K562 (cell line): Measurements from ENCODE around the gene HTT-AS. TPM values are rescaled to one million over a fixed set of nuclear protein-coding genes. Genes with fewer than 3 reads are reported as not detected.

Source experiments
- ATAC-seq: fragments of 200-7000 bp; cut with Tn5 transposase; 3 replicates; pipeline ENCODE4 v1.9.1; 2020; ENCODE audit warnings: moderate library complexity
- BruUV-seq: library from RNA; stranded (reverse); fragments of 400-500 nt; replicated peaks from 2 replicates; lab custom pipeline; 2021; lab: Mats Ljungman, UMichigan
- CTCF ChIA-PET: fragments of 300-600 bp; formaldehyde crosslinking; extraction: SDS; loops from one replicate; lab custom pipeline; 2021; ENCODE audit warnings: low intra/inter-chr PET ratio; lab: Yijun Ruan, JAX
- POLR2A ChIA-PET: fragments of 300-600, 350-650 bp; sonication (Branson Sonifier 250); formaldehyde crosslinking; extraction: SDS; loops from one replicate; lab custom pipeline; 2021; ENCODE audit warnings: antibody characterized with exemption, inconsistent platforms; lab: Yijun Ruan, JAX
- DNase-seq, 4 experiments: peaks; one replicate each; pipeline versions ENCODE4 v3.0.0 to v3.0.0-alpha.2; 2011 to 2018; ENCODE audit warnings: low spot score in 3 of 4, mixed read lengths in 3 of 4; ENCODE audit errors: extremely low read depth in 1 of 4
- FAIRE-seq: peaks from 2 replicates; lab custom pipeline; 2011; peaks lifted over from hg19 to GRCh38; lab: Jason Lieb, UNC
- H2AFZ ChIP-seq: 2 replicates; pipeline ENCODE4 v1.6.0; 2011; ENCODE audit warnings: low read depth, low read length, control low read depth, inconsistent platforms
- H3K27ac ChIP-seq: fragments of 200-600 bp; 3 replicates; pipeline ENCODE4 v1.8.0; 2011; ENCODE audit warnings: low read depth, mild to moderate bottlenecking, control low read depth, inconsistent platforms, low read length, moderate library complexity, mixed read lengths; ENCODE audit errors: extremely low read depth
- H3K27me3 ChIP-seq, 2 experiments: fragments of 300-600 bp in 1 of 2; 2 replicates in 1 of 2; 3 replicates in 1 of 2; pipeline versions ENCODE4 v1.6.0 to v1.8.0; 2011; ENCODE audit warnings: inconsistent platforms in 2 of 2, low read length in 2 of 2, mild to moderate bottlenecking in 1 of 2, mixed read lengths in 1 of 2, moderate library complexity in 1 of 2; ENCODE audit not compliant: control insufficient read depth in 2 of 2, insufficient read depth in 2 of 2
- H3K36me3 ChIP-seq: fragments of 300-600 bp; 3 replicates; pipeline ENCODE4 v1.8.0; 2011; ENCODE audit warnings: mild to moderate bottlenecking, low read length, inconsistent platforms; ENCODE audit not compliant: control insufficient read depth, insufficient read depth
- H3K4me1 ChIP-seq, 2 experiments: fragments of 200-600 bp in 1 of 2; replicated peaks in 1 of 2; 2 replicates in 1 of 2; 3 replicates in 1 of 2; pipeline versions ENCODE4 v1.5.1 to v1.8.0; 2011; ENCODE audit warnings: inconsistent platforms in 2 of 2, low read length in 2 of 2, mild to moderate bottlenecking in 1 of 2, mixed read lengths in 1 of 2, moderate library complexity in 1 of 2; ENCODE audit not compliant: control insufficient read depth in 2 of 2, insufficient read depth in 2 of 2
- H3K4me2 ChIP-seq: 2 replicates; pipeline ENCODE4 v1.6.1; 2011; ENCODE audit warnings: low read length, control low read depth, inconsistent platforms, mixed read lengths; ENCODE audit not compliant: insufficient read depth
- H3K4me3 ChIP-seq: fragments of 200-600 bp; sonication (generic), shearing (Covaris generic); 2 replicates; pipeline ENCODE4 v1.5.1; 2016; ENCODE audit warnings: control low read depth, inconsistent platforms
- H3K79me2 ChIP-seq: fragments of 200-600 bp; 3 replicates; pipeline ENCODE4 v1.8.0; 2011; ENCODE audit warnings: low read length, inconsistent platforms; ENCODE audit not compliant: control insufficient read depth, insufficient read depth
- H3K9ac ChIP-seq, 2 experiments: 2 replicates each; pipeline versions ENCODE4 v1.6.0 to v1.6.1; 2011; ENCODE audit warnings: low read depth in 2 of 2, low read length in 2 of 2, control low read depth in 1 of 2, inconsistent platforms in 1 of 2, mild to moderate bottlenecking in 1 of 2, mixed read lengths in 1 of 2; ENCODE audit not compliant: insufficient read depth in 1 of 2
- H3K9me1 ChIP-seq: one replicate; pipeline ENCODE4 v1.6.0; 2011; ENCODE audit warnings: inconsistent platforms, mild to moderate bottlenecking, low read length, moderate library complexity; ENCODE audit not compliant: control insufficient read depth, insufficient read depth
- H3K9me3 ChIP-seq: replicated peaks from 2 replicates; pipeline ENCODE4 v1.5.1; 2011; ENCODE audit warnings: low read depth, low read length, inconsistent platforms; ENCODE audit not compliant: control insufficient read depth, insufficient read depth
- H4K20me1 ChIP-seq: replicated peaks from 2 replicates; pipeline ENCODE4 v1.6.1; 2011; ENCODE audit warnings: low read length, inconsistent platforms, mixed read lengths; ENCODE audit not compliant: control insufficient read depth, insufficient read depth
- C11orf30 ChIP-seq: fragments of 450-650 bp; IDR thresholded peaks from 2 replicates; pipeline ENCODE4 v1.6.1; 2016; ENCODE audit warnings: low read depth, mild to moderate bottlenecking
- CBX8 ChIP-seq: fragments of 200-600 bp; sonication (generic); IDR thresholded peaks from 2 replicates; pipeline ENCODE4 v1.6.1; 2012; ENCODE audit warnings: borderline replicate concordance, mixed run types, low read depth, mild to moderate bottlenecking, moderate library complexity, mixed read lengths, low read length, control low read depth, inconsistent platforms; ENCODE audit not compliant: poor library complexity, severe bottlenecking; ENCODE audit errors: extremely low read depth
- CEBPG ChIP-seq, 3 experiments: fragments of 200-800 bp in 1 of 3; sonication (Bioruptor generic) in 1 of 3; sonication (generic) in 1 of 3; formaldehyde crosslinking in 1 of 3; IDR thresholded peaks in 2 of 3; conservative IDR thresholded peaks in 1 of 3; 2 replicates each; pipeline versions ENCODE4 v1.6.1 to v1.8.0; 2016 to 2022; ENCODE audit warnings: missing compliant biosample characterization in 2 of 3, missing genetic modification characterization in 2 of 3, mild to moderate bottlenecking in 1 of 3, missing genetic modification reagents in 1 of 3
- ESRRB ChIP-seq: fragments of 250-450 bp; sonication (Bioruptor Pico); IDR thresholded peaks from 2 replicates; pipeline ENCODE4 v1.5.0; 2020; ENCODE audit warnings: mild to moderate bottlenecking, moderate library complexity, borderline replicate concordance
- TAF9B ChIP-seq: fragments of 450-650 bp; IDR thresholded peaks from 2 replicates; pipeline ENCODE4 v1.6.1; 2018; ENCODE audit warnings: mild to moderate bottlenecking; ENCODE audit not compliant: partially characterized antibody
- ZNF253 ChIP-seq: fragments of 250-450 bp; sonication (Bioruptor Pico); conservative IDR thresholded peaks from 2 replicates; pipeline ENCODE4 v1.6.1; 2021; ENCODE audit warnings: mild to moderate bottlenecking
- ZNF398 ChIP-seq: fragments of 250-450 bp; sonication (Bioruptor Pico); IDR thresholded peaks from 2 replicates; pipeline ENCODE4 v1.8.0; 2021; ENCODE audit warnings: moderate library complexity, mild to moderate bottlenecking, inconsistent platforms
- ZNF589 ChIP-seq: fragments of 200-800 bp; sonication (Bioruptor generic); IDR thresholded peaks from 2 replicates; pipeline ENCODE4 v1.6.1; 2016; ENCODE audit warnings: low read depth, missing genetic modification characterization, missing compliant biosample characterization
- WGBS: fragments of 100-300 bp; shearing (Covaris generic); methylation state at CpG from one replicate; pipeline ENCODE4 v1.1.6; 2016; ENCODE audit warnings: low coverage, mixed read lengths; ENCODE audit not compliant: insufficient coverage; ENCODE audit errors: missing lambda C conversion rate; 5-methylcytosine and 5-hydroxymethylcytosine counted together
- in situ Hi-C: fragments of 300-500 bp; cut with MboI; formaldehyde crosslinking; loops from 4 replicates; pipeline ENCODE4 v1.15.0; 2018; ENCODE audit warnings: inconsistent platforms, mixed read lengths
- intact Hi-C: fragments of 100-400 bp; cut with micrococcal nuclease; formaldehyde crosslinking; loops from 2 replicates; pipeline ENCODE4 v1.14.2; 2022
- polyA plus RNA-seq, 8 experiments: library from polyadenylated mRNA; depleted of rRNA in 4 of 8; stranded (reverse) in 5 of 8; unstranded in 3 of 8; fragments of >200 nt; fragmentation: Nextera tagmentation in 2 of 8; fragmentation: Illumina TruSeq in 1 of 8; extraction: Ambion mirVana in 2 of 8; extraction: Trizol in 1 of 8; gene quantifications; 2 replicates each; pipeline versions ENCODE4 v1.2.1 to v1.2.3, GENCODE V29; 2011 to 2014; ENCODE audit warnings: inconsistent platforms in 1 of 8, missing spikeins in 1 of 8
- total RNA-seq, 7 experiments: library from RNA; depleted of rRNA in 6 of 7; stranded (reverse); fragments of >200 nt in 6 of 7; fragmentation: Illumina TruSeq in 2 of 7; extraction: Trizol in 2 of 7; gene quantifications; 2 replicates each; pipeline versions ENCODE4 v1.2.1 to v1.2.3, GENCODE V29; 2011 to 2021; ENCODE audit warnings: low replicate concordance in 1 of 7

Gene HTT-AS
- total and polyA plus RNA-seq, 9 of the 15 experiments (the other 6 are each of a cell fraction or from before 2014, with no cell fraction given): not detected

- CTCF ChIA-PET: no interaction called here
- in situ Hi-C loops: no loop called here
- peaks cover 60 to 92% of the 10 kb centered on the region in 2 experiments for H3K27me3 ChIP-seq
- no peak overlapping the region for H3K4me2 ChIP-seq
- TF ChIP-seq TAF9B (no peak), C11orf30 (no peak), ZNF253 (CRISPR knock-in tag) (no peak), CEBPG (CRISPR knock-in tag; IDR thresholded peaks at IDR 0.05) (no peak), CEBPG (tag; conservative IDR thresholded peaks at IDR 0.05 in 1 of 2, IDR thresholded peaks at IDR 0.05 in 1 of 2) (no peak), ZNF589 (CRISPR knock-in tag) (no peak), CBX8 (peak; percentile 33), ESRRB (no peak), ZNF398 (no peak)
- H3K9me3 ChIP-seq: no peaks in the 10 kb centered on the region
- no peak overlapping the region for H2AFZ ChIP-seq
- no peak for FAIRE-seq
- no peaks in the 10 kb centered on the region for H3K79me2 ChIP-seq
- H3K27ac ChIP-seq: no peak overlapping the region
- 7% methylated on average over 6 of the region's 8 CpGs for WGBS
- H3K9ac ChIP-seq: peak overlapping the region in 1 of 2 experiments; percentile 69; a peak in 1 of 4 replicates
- ATAC-seq: no peak
- H3K9me1 ChIP-seq: no peaks in the 10 kb centered on the region
- H4K20me1 ChIP-seq: no peaks in the 10 kb centered on the region; the same call in 1 of the 2 replicates
- POLR2A ChIA-PET: no interaction called here
- no TSS peak for BruUV-seq
- no peak overlapping the region for H3K4me3 ChIP-seq
- peaks cover 0 to 14% of the 10 kb centered on the region in 2 experiments; a peak in 3 of 5 replicates for H3K4me1 ChIP-seq
- intact Hi-C loops: loop anchor here (5.0 kb wide), 1 partner anchor 273 kb away; no protein-coding TSS in a partner anchor
- no peak for DNase-seq
- H3K36me3 ChIP-seq: no peaks in the 10 kb centered on the region
Measured at GRCh38 chr4:3035249-3035648, 39.1 kb downstream of the HTT-AS start.
